Fibroblast of peridontal ligament (primary cell): ENCODE results near the gene MALT1.

Source experiments
- DNase-seq: peaks from one replicate; pipeline ENCODE4 v3.0.0-alpha.2; 2010; ENCODE audit errors: extremely low read depth

MALT1 gene

GRCh38 chr18:58691256-58691655, 20.0 kb downstream of the MALT1 start:
- DNase-seq = no peak

GRCh38 chr18:58692422-58693185, 21.3 kb downstream of the MALT1 start:
- DNase-seq = no peak

GRCh38 chr18:58694221-58694620, 23.0 kb downstream of the MALT1 start:
- DNase-seq = no peak

GRCh38 chr18:58694720-58695468, 23.6 kb downstream of the MALT1 start:
- no peak for DNase-seq

GRCh38 chr18:58695772-58696171, 24.5 kb downstream of the MALT1 start:
- no peak for DNase-seq

- DNase-seq = no peak
Measured at GRCh38 chr18:58697146-58697545, 25.9 kb downstream of the MALT1 start.

GRCh38 chr18:58698701-58699193, 27.5 kb downstream of the MALT1 start:
- no peak for DNase-seq

GRCh38 chr18:58699551-58699950, 28.3 kb downstream of the MALT1 start:
- DNase-seq = no peak

- DNase-seq = no peak
Measured at GRCh38 chr18:58700209-58700608, 28.9 kb downstream of the MALT1 start.

GRCh38 chr18:58712930-58713329, 41.7 kb downstream of the MALT1 start:
- no peak for DNase-seq

- DNase-seq = no peak
Measured at GRCh38 chr18:58714259-58714658, 43.0 kb downstream of the MALT1 start.

- DNase-seq = no peak
Measured at GRCh38 chr18:58714821-58715220, 43.6 kb downstream of the MALT1 start.

- DNase-seq = no peak
Measured at GRCh38 chr18:58715540-58715939, 44.3 kb downstream of the MALT1 start.

- peak; percentile 22 for DNase-seq
Measured at GRCh38 chr18:58716060-58716756, 44.9 kb downstream of the MALT1 start.

GRCh38 chr18:58721566-58722239, 50.4 kb downstream of the MALT1 start:
- DNase-seq = peak; percentile 23

GRCh38 chr18:58723810-58724602, 52.7 kb downstream of the MALT1 start:
- DNase-seq = no peak

- no peak for DNase-seq
Measured at GRCh38 chr18:58726671-58727070, 55.4 kb downstream of the MALT1 start.

GRCh38 chr18:58727776-58728500, 56.7 kb downstream of the MALT1 start:
- DNase-seq = peak; percentile 23

- DNase-seq = no peak
Measured at GRCh38 chr18:58728719-58729118, 57.5 kb downstream of the MALT1 start.

GRCh38 chr18:58730618-58731017, 59.4 kb downstream of the MALT1 start:
- DNase-seq = no peak
